NCI-H1694 treated with DMSO at 0.1 percent for 48 hours (cell line): Measurements from ENCODE around the gene CPNE2.

ENCODE experiments used
- DNase-seq: peaks from one replicate; lab custom pipeline; 2025; lab: John Stamatoyannopoulos, UW

CPNE2 gene

GRCh38 chr16:57144027-57144426 is 51.6 kb downstream of the CPNE2 start:
- DNase-seq, result no peak

GRCh38 chr16:57145046-57146021 is 53.0 kb downstream of the CPNE2 start:
- no peak for DNase-seq

GRCh38 chr16:57146040-57146647 is 53.8 kb downstream of the CPNE2 start:
- no peak for DNase-seq

- DNase-seq, result no peak
These were observed 54.4 kb downstream of the CPNE2 start for GRCh38 chr16:57146735-57147134.

- DNase-seq, result no peak
These were observed 55.2 kb downstream of the CPNE2 start for GRCh38 chr16:57147381-57148221.

GRCh38 chr16:57148481-57148880 is 56.1 kb downstream of the CPNE2 start:
- no peak for DNase-seq

GRCh38 chr16:57149391-57149790 is 57.0 kb downstream of the CPNE2 start:
- no peak for DNase-seq

GRCh38 chr16:57150682-57151330 is 58.4 kb downstream of the CPNE2 start:
- DNase-seq, result no peak

- no peak for DNase-seq
These were observed 59.0 kb downstream of the CPNE2 start for GRCh38 chr16:57151369-57151768.

- no peak for DNase-seq
These were observed 60.0 kb downstream of the CPNE2 start for GRCh38 chr16:57152096-57153093.

GRCh38 chr16:57153841-57154240 is 61.5 kb downstream of the CPNE2 start:
- no peak for DNase-seq

GRCh38 chr16:57155702-57156350 is 63.4 kb downstream of the CPNE2 start:
- DNase-seq, result no peak

- no peak for DNase-seq
These were observed 63.9 kb downstream of the CPNE2 start for GRCh38 chr16:57156351-57156703.

- no peak for DNase-seq
These were observed 65.2 kb downstream of the CPNE2 start for GRCh38 chr16:57157533-57157932.

- DNase-seq, result no peak
These were observed 67.1 kb downstream of the CPNE2 start for GRCh38 chr16:57159447-57159846.

GRCh38 chr16:57163842-57164241 is 71.5 kb downstream of the CPNE2 start:
- DNase-seq, result no peak

GRCh38 chr16:57165483-57165882 is 73.1 kb downstream of the CPNE2 start:
- no peak for DNase-seq

GRCh38 chr16:57165938-57166337 is 73.6 kb downstream of the CPNE2 start:
- no peak for DNase-seq

GRCh38 chr16:57166451-57166850 is 74.1 kb downstream of the CPNE2 start:
- DNase-seq, result no peak

GRCh38 chr16:57166951-57167350 is 74.6 kb downstream of the CPNE2 start:
- DNase-seq, result no peak
